Activated naive CD4-positive, alpha-beta T cell treated with anti-CD3 and anti-CD28 coated beads, Interleukin-2, amount 50 U/mL, for 72 hours (primary cell): ENCODE measurements around the gene MRPL4. TPM values are rescaled to one million over a fixed set of nuclear protein-coding genes. Genes with fewer than 3 reads are reported as not detected.
A peak's percentile ranks its signal among the peaks of the same experiment; 100 is the strongest.

Experiments
- ATAC-seq, 2 donors: fragments of 150-1000 bp; cut with Tn5 transposase; 2 replicates each; pipeline ENCODE4 v1.10.0; 2021; ENCODE audit warnings: mild to moderate bottlenecking in 2 of 2, moderate library complexity in 2 of 2
- DNase-seq, 2 donors: peaks; one replicate each; pipeline ENCODE4 v3.0.0; 2021 to 2022; ENCODE audit warnings: low spot score in 2 of 2
- H3K27ac Mint-ChIP-seq, 2 donors: one replicate each; pipeline ENCODE4 v1.8.0; 2022; ENCODE audit warnings: mild to moderate bottlenecking in 2 of 2, mixed read lengths in 2 of 2
- H3K36me3 Mint-ChIP-seq, 2 donors: one replicate each; pipeline ENCODE4 v1.8.0; 2022; ENCODE audit warnings: mixed read lengths in 2 of 2
- H3K9me3 Mint-ChIP-seq, 2 donors: one replicate each; pipeline ENCODE4 v1.8.0; 2022; ENCODE audit warnings: mixed read lengths in 2 of 2
- total RNA-seq, 2 donors: library from RNA; stranded (reverse); gene quantifications; one replicate each; pipeline ENCODE4 v1.2.3, GENCODE V29; 2022

Gene MRPL4
- total RNA-seq, 2 donors from 2014 or later, result 79.0 to 121 TPM

GRCh38 chr19:10289167-10289835 is 37.3 kb downstream of the MRPL4 start:
- peaks cover 10 to 20% of the 10 kb centered on the region in 2 donors for H3K36me3 Mint-ChIP-seq
- DNase-seq, result peak in 1 of 2 donors; percentile 69
- ATAC-seq, result peak; percentile 35 to 39
- no peaks in the 10 kb centered on the region for H3K9me3 Mint-ChIP-seq
- H3K27ac Mint-ChIP-seq, result peak overlapping the region in 1 of 2 donors; percentile 55

- ATAC-seq (peak in 1 of 2 donors; percentile 11), DNase-seq (peak in 1 of 2 donors; percentile 47)
- Mint-ChIP-seq H3K27ac (peak within 1 kb of the TSS in 1 of 2 donors; percentile 55), H3K9me3 (no peaks in the 10 kb centered on the region), H3K36me3 (peaks cover 14 to 17% of the 10 kb centered on the region in 2 donors)
These were observed 37.9 kb downstream of the MRPL4 start, which contains the start of gene ICAM5 for GRCh38 chr19:10289836-10290356. Gene ICAM5 (plus strand): TSS chr19:10289952. CDS start chr19:10290044, 92 bp downstream.

GRCh38 chr19:10290357-10290875 is 38.4 kb downstream of the MRPL4 start:
- Mint-ChIP-seq H3K27ac (no peak overlapping the region), H3K36me3 (peaks cover 13 to 14% of the 10 kb centered on the region in 2 donors), H3K9me3 (no peaks in the 10 kb centered on the region)
- DNase-seq (peak in 1 of 2 donors; percentile 27), ATAC-seq (no peak)

- H3K36me3 Mint-ChIP-seq, result peaks cover 14% of the 10 kb centered on the region in 2 donors
- DNase-seq (peak in 1 of 2 donors; percentile 63), ATAC-seq (peak in 1 of 2 donors; percentile 25)
- H3K27ac Mint-ChIP-seq, result no peak overlapping the region
- H3K9me3 Mint-ChIP-seq, result no peaks in the 10 kb centered on the region
These were observed 39.0 kb downstream of the MRPL4 start for GRCh38 chr19:10290876-10291553.

- ATAC-seq (peak in 1 of 2 donors; percentile 1), DNase-seq (no peak)
- H3K9me3 Mint-ChIP-seq, result no peaks in the 10 kb centered on the region
- peaks cover 14% of the 10 kb centered on the region in 2 donors for H3K36me3 Mint-ChIP-seq
- H3K27ac Mint-ChIP-seq, result peak overlapping the region in 1 of 2 donors; percentile 38
These were observed 39.7 kb downstream of the MRPL4 start for GRCh38 chr19:10291554-10292205.

GRCh38 chr19:10292206-10292788 is 40.3 kb downstream of the MRPL4 start:
- H3K27ac Mint-ChIP-seq, result peak overlapping the region in 1 of 2 donors; percentile 38
- DNase-seq (peak in 1 of 2 donors; percentile 84), ATAC-seq (peak; percentile 40 to 65)
- H3K36me3 Mint-ChIP-seq, result peaks cover 14% of the 10 kb centered on the region in 2 donors
- no peaks in the 10 kb centered on the region for H3K9me3 Mint-ChIP-seq

- Mint-ChIP-seq H3K9me3 (no peaks in the 10 kb centered on the region), H3K36me3 (peaks cover 10 to 14% of the 10 kb centered on the region in 2 donors), H3K27ac (peak overlapping the region in 1 of 2 donors; percentile 75)
- DNase-seq (no peak), ATAC-seq (no peak)
These were observed 41.0 kb downstream of the MRPL4 start for GRCh38 chr19:10292789-10293636.

- DNase-seq, result no peak
- Mint-ChIP-seq H3K36me3 (peaks cover 10 to 14% of the 10 kb centered on the region in 2 donors), H3K9me3 (no peaks in the 10 kb centered on the region), H3K27ac (no peak overlapping the region)
- ATAC-seq, result no peak
These were observed 41.8 kb downstream of the MRPL4 start for GRCh38 chr19:10293637-10294367.

- no peak overlapping the region for H3K27ac Mint-ChIP-seq
- ATAC-seq (no peak), DNase-seq (no peak)
These were observed 42.3 kb downstream of the MRPL4 start for GRCh38 chr19:10294368-10294697.

GRCh38 chr19:10295305-10295846 is 43.4 kb downstream of the MRPL4 start:
- no peak overlapping the region for H3K27ac Mint-ChIP-seq
- DNase-seq (peak in 1 of 2 donors; percentile 59), ATAC-seq (peak; percentile 52 to 62)
- no peaks in the 10 kb centered on the region for H3K9me3 Mint-ChIP-seq
- peaks cover 10 to 14% of the 10 kb centered on the region in 2 donors for H3K36me3 Mint-ChIP-seq

More at GRCh38 chr19:10294368-10294697, 42.3 kb downstream of the MRPL4 start:
- Mint-ChIP-seq H3K9me3 (no peaks in the 10 kb centered on the region), H3K36me3 (peaks cover 10 to 14% of the 10 kb centered on the region in 2 donors)

GRCh38 chr19:10295847-10296591 is 44.0 kb downstream of the MRPL4 start:
- no peak for ATAC-seq
- Mint-ChIP-seq H3K9me3 (no peaks in the 10 kb centered on the region), H3K36me3 (peaks cover 10 to 14% of the 10 kb centered on the region in 2 donors), H3K27ac (no peak overlapping the region)
- DNase-seq, result no peak

- H3K9me3 Mint-ChIP-seq, result no peaks in the 10 kb centered on the region
- no peak for DNase-seq
- H3K36me3 Mint-ChIP-seq, result peaks cover 4 to 6% of the 10 kb centered on the region in 2 donors
- no peak for ATAC-seq
- H3K27ac Mint-ChIP-seq, result peak overlapping the region in 1 of 2 donors; percentile 9
These were observed 47.8 kb downstream of the MRPL4 start for GRCh38 chr19:10299545-10300458.

GRCh38 chr19:10305139-10305806 is 53.3 kb downstream of the MRPL4 start:
- ATAC-seq (no peak), DNase-seq (no peak)
- no peaks in the 10 kb centered on the region for H3K9me3 Mint-ChIP-seq
- peaks cover 0 to 4% of the 10 kb centered on the region in 2 donors for H3K36me3 Mint-ChIP-seq
- H3K27ac Mint-ChIP-seq, result peak overlapping the region in 1 of 2 donors; percentile 77
